IPS-15b (cell line): ENCODE measurements around the gene PDE5A.
"Not testable (repeated sequence)": the region's sequence is repeated elsewhere in the genome, so short reads cannot be mapped to it uniquely, and the experiment has no call there.

Source experiments
- H3K27me3 ChIP-seq: one replicate; pipeline ENCODE4 v1.6.1; 2013; ENCODE audit warnings: low read length; ENCODE audit not compliant: control insufficient read depth, insufficient read depth
- H3K36me3 ChIP-seq: one replicate; pipeline ENCODE4 v1.6.1; 2013; ENCODE audit warnings: low read length; ENCODE audit not compliant: control insufficient read depth, insufficient read depth
- H3K4me1 ChIP-seq: one replicate; pipeline ENCODE4 v1.6.1; 2013; ENCODE audit warnings: mild to moderate bottlenecking, low read length; ENCODE audit not compliant: control insufficient read depth, insufficient read depth
- H3K4me3 ChIP-seq: one replicate; pipeline ENCODE4 v1.5.1; 2013; ENCODE audit warnings: low read depth, low read length
- H3K9ac ChIP-seq: one replicate; pipeline ENCODE4 v1.6.1; 2013; ENCODE audit warnings: low read depth, mild to moderate bottlenecking, low read length
- H3K9me3 ChIP-seq: one replicate; pipeline ENCODE4 v1.6.1; 2013; ENCODE audit warnings: mild to moderate bottlenecking, low read length; ENCODE audit not compliant: control insufficient read depth, insufficient read depth

The PDE5A gene

GRCh38 chr4:119479835-119480234, 148.8 kb downstream of the PDE5A start:
- Histone ChIP-seq H3K4me1 (no peaks in the 10 kb centered on the region), H3K9ac (no peak overlapping the region), H3K4me3 (no peak overlapping the region), H3K9me3 (peaks cover 3% of the 10 kb centered on the region), H3K27me3 (no peaks in the 10 kb centered on the region), H3K36me3 (peaks cover 7% of the 10 kb centered on the region)

DNA sequence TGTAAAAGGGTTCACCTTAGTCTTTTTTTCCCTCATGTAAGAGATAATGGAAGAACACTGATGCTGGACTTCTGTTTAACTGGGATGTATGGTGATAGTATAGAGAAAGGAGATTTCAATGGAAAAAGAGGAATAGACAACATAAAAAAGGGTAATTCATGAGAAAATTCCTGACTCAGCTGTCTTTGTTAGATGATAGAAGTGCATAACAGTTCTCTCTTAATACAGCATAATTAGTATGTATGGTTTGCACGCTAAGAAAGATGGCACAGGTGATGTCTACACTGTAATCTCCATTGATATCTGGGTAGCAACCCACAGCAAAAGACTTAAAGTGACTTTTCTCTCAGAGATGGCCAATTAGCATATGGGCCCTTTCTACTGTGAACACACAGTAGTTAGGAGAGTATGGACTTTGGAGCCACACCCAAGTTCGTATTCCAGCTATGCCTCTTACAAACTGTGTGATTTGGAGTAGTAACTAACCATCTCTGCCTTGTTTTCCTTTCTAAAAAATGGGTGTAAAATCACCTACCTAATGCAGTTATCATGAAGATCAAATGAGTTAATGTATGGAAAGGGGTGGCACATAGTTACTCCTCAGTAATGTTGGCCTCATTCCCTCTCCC, 149.3 kb downstream of the PDE5A start:
- H3K36me3 ChIP-seq = peaks cover 7% of the 10 kb centered on the region
- H3K4me3 ChIP-seq = no peak overlapping the region
- no peaks in the 10 kb centered on the region for H3K4me1 ChIP-seq
- no peaks in the 10 kb centered on the region for H3K27me3 ChIP-seq
- no peak overlapping the region for H3K9ac ChIP-seq
- peaks cover 3% of the 10 kb centered on the region for H3K9me3 ChIP-seq

DNA sequence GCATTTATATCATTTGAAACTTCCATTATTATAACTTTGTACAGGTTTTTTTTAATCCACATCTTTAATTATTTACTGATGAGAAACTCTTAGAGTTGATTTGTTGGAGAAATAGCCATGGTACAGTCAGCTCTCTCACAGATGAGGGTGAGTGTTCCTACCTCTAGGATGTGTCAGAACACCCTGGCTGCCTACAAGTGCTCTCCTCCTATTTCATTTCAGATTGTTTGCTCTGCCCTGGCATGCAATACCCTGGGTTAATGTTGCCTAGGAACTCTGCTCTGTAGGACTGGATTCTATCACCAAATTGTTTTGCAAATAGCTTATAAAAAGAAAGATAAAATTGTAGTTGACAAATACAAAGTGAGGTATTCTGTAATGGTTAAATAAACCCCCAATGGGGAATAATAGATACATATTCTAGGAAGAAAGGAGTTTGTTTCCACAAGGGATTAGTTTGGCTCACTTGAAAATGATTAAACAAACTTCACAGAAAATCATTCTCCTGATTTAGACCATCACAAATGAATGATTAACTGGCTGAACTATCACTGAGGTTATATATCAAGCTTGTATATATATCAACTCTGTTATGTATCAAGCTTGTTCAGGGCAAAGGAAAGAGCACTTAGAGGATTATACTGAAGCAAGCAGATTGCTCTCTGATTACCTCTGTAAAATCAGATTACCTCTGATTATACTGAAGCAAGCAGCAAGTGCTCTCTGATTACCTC, 150.0 kb downstream of the PDE5A start:
- H3K36me3 ChIP-seq = peaks cover 7% of the 10 kb centered on the region
- peaks cover 3% of the 10 kb centered on the region for H3K9me3 ChIP-seq
- no peaks in the 10 kb centered on the region for H3K4me1 ChIP-seq
- no peak overlapping the region for H3K9ac ChIP-seq
- no peak overlapping the region for H3K4me3 ChIP-seq
- H3K27me3 ChIP-seq = no peaks in the 10 kb centered on the region

GRCh38 chr4:119477412-119478053, 151.1 kb downstream of the PDE5A start:
- no peaks in the 10 kb centered on the region for H3K4me1 ChIP-seq

GRCh38 chr4:119471259-119471658, 157.3 kb downstream of the PDE5A start:
- Histone ChIP-seq H3K9ac (no peak overlapping the region), H3K4me1 (no peaks in the 10 kb centered on the region), H3K4me3 (no peak overlapping the region), H3K36me3 (no peaks in the 10 kb centered on the region), H3K9me3 (no peaks in the 10 kb centered on the region), H3K27me3 (no peaks in the 10 kb centered on the region)

More at GRCh38 chr4:119477412-119478053, 151.1 kb downstream of the PDE5A start:
- H3K9me3 ChIP-seq = no peaks in the 10 kb centered on the region
- no peak overlapping the region for H3K9ac ChIP-seq
- H3K27me3 ChIP-seq = no peaks in the 10 kb centered on the region
- no peak overlapping the region for H3K4me3 ChIP-seq
- peaks cover 7% of the 10 kb centered on the region for H3K36me3 ChIP-seq

DNA sequence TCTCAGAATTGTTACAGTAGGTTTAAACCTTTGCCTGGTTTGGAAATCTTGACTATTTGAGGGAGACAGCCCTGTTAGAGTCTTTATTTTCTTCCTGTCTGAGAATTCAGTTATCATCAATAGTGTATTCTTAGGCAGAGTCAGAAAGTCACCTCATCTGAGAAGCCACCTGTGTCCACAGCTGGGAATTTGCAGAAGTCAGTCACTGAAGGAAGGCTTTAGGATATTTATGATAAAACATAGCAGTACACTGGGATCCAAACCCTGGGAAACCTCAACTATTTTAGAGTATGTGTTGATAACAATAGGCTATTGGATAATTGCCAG, 157.9 kb downstream of the PDE5A start:
- H3K4me1 ChIP-seq, H3K27me3 ChIP-seq, H3K9ac ChIP-seq, H3K9me3 ChIP-seq, H3K4me3 ChIP-seq, H3K36me3 ChIP-seq: not testable (repeated sequence)

DNA sequence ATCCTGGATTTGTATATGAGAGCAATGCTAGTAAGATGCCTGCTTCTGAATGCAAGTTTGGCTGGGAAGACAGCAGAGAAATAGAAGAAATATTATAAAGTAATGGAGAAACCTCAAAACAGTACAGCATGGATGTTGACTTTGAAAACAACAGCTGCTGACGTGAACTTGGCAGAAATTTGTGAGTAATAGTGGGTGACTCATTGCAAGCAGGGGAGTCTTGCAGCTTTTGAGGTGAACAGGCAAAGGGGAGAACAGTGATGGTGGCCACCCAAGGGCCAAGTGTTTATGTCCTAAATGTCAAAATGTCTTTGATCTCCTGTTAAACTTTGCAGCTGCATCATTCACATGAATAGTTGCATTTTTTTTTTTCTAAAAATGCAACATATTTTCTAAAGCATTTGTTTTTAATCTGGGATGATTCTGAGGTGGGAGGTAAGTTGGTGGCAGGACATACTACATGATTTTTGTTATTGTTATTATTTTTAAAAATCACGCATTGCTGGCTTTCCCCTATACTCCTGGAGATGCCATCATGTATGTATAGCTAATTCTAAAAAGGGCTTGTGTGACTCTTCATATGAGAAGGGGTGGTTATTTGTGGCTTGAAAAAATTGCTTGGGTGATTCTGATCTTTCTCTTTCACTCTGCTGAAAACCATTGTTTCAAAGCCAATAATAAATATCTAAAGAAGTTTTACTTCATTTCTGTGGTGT, 158.4 kb downstream of the PDE5A start:
- not testable (repeated sequence) for H3K27me3 ChIP-seq, H3K4me3 ChIP-seq, H3K4me1 ChIP-seq, H3K9ac ChIP-seq, H3K36me3 ChIP-seq, H3K9me3 ChIP-seq

DNA sequence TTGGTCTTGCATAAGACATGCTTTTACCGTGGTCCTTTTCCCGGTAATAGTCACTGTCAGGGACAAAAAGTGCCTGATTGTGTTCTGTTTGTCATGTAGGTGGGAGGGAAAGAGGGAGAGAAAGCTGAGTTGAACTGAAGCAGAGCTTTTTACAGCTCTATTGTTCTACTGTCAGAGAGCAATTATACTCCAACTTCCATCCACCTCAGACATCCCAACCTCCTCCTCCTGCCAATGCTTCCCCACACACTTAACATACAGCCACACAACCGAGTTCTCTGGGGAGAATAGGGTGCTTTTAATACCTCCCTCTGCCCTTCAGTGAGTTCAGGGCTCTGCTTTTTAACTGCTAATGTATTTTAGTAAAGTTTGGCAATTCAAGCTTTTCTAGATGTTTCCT, 159.6 kb downstream of the PDE5A start:
- H3K4me1 ChIP-seq, H3K27me3 ChIP-seq, H3K9me3 ChIP-seq, H3K4me3 ChIP-seq, H3K36me3 ChIP-seq, H3K9ac ChIP-seq: not testable (repeated sequence)

- not testable (repeated sequence) for H3K9ac ChIP-seq, H3K9me3 ChIP-seq, H3K36me3 ChIP-seq, H3K4me1 ChIP-seq, H3K27me3 ChIP-seq, H3K4me3 ChIP-seq
Observed at GRCh38 chr4:119462733-119463132, 165.9 kb downstream of the PDE5A start.

DNA sequence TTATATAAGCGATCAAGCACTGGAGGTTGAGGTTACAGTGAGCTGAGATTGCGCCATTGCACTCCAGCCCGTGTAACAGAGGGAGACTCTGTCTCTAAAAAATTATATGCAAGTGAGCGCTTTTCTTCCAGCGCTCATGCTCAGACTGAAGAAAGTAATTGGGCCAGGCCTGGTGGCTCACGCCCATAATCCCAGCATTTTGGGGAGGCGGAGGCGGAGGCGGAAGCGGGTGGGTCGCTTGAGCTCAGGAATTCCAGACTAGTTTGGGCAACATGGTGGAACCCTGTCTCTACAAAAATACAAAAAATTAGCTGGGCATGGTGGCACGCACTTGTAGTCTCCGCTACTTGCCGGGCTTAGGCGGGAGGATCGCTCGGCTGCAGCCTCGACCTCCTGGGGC, 172.9 kb downstream of the PDE5A start:
- not testable (repeated sequence) for H3K9ac ChIP-seq, H3K4me1 ChIP-seq, H3K36me3 ChIP-seq, H3K27me3 ChIP-seq, H3K9me3 ChIP-seq
- peak overlapping the region; percentile 11 for H3K4me3 ChIP-seq

DNA sequence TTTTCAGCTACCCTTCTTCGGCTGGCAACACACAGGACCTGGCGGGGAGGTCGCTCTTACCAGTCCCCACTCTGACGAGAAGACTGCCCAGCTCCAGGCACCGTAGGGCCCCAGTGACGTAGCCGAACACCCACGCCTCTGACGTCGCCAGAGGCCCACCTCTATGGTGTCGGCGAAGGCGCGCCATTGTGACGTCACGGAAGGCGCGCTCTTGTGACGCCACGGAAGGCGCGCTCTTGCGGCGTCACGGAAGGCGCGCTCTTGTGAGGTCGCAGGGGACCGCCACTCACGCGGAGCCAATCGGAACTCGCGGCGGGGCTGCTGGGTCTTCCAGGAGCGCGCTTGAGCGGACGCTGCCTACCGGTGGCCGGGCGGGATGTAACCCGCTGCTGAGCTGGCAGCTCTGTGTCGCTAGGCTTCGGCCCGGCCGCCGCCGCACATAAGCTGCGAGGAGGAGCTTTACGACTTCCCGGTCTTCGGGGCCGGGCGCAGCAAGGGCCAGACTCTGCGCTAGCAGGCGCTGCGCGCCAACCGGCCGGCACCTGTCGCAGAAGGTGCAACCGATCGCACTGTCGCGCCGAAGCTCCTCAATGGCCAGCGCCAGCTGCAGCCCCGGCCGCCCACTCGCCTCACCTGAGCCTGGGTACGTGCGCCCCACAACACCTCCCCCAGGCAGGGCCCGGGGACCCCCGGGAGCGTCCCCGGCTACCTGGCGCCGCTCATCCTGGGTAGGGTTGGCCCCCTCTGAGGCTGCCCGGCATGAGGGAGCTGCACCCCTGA, 173.9 kb downstream of the PDE5A start:
- not testable (repeated sequence) for H3K9me3 ChIP-seq, H3K27me3 ChIP-seq, H3K36me3 ChIP-seq, H3K4me1 ChIP-seq
- Histone ChIP-seq H3K9ac (peak overlapping the region; percentile 79), H3K4me3 (peak overlapping the region; percentile 70)
